ENCODE measurements around the gene C1orf105. TPM values are rescaled to one million over a fixed set of nuclear protein-coding genes. Genes with fewer than 3 reads are reported as not detected.

C1orf105 gene
- total and polyA plus RNA-seq, 2 of the 13 experiments (the other 11 are each of a cell fraction or from before 2014, with no cell fraction given), result 0.15 to 0.45 TPM

DNA sequence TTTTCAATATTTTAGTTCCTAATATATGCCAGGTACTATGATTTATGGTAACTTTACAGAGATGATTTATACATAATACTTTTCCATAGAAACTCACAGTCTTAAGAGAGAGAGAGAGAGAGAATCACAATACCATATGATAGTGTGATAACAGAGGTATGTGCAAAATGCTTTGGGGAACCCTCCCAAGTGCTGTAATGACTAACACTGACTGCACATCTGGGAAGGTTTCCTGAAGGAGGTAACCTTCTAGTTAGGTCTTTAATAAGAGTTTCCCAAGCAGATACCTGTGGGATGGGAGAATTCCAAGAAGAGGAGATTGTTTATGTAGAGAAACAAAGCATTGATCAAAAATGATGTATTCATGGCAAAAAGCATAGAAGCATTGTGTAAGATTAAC lies 58.0 kb downstream of the C1orf105 start (continued):
- TF ChIP-seq KDM4B (CRISPR knock-in tag; IDR thresholded peaks at IDR 0.05), result no peak

DNA sequence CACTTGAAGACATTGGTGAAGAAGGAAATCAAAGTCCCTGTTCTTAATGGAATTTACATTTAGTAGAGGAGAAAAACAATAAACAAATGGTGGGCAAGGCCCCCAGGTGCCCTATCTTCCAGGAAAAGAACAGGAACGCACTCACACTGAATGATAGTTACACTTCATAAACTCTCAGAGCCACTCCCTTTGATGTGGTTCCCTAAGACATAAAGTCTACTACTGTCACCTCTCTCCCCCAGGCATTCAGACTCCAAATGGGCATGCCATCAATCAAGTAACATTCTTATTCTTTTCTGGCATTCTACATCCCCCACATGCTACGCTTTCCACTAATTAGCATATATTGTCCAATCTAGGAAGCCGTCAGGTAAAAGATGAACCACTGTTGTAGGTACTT lies 59.9 kb downstream of the C1orf105 start:
- H4K20me1 ChIP-seq (ENCODE audit: insufficient read depth, low read length), result no peaks in the 10 kb centered on the region
- no peaks in the 10 kb centered on the region; a peak in 1 of 5 replicates for H3K27me3 ChIP-seq (ENCODE audit: control insufficient read depth in 1 of 2, insufficient read depth in 2 of 2, low read length in 2 of 2)
- no TSS peak for BruUV-seq (replicated peaks)
- no peak overlapping the region for H3K9ac ChIP-seq (ENCODE audit: insufficient read depth, low read depth, low read length)
- intact Hi-C loops (cut with micrococcal nuclease; ENCODE audit: unreplicated experiment) (no loop called here), in situ Hi-C loops (cut with HindIII; ENCODE audit: extremely low pct_ligation_motif_present, low pct_unique_long_range_greater_than_20kb) (no loop called here)
- TF ChIP-seq TEAD3 (CRISPR knock-in tag; optimal IDR thresholded peaks at IDR 0.05; ENCODE audit: borderline replicate concordance), result no peak
- no peak for TF ChIP-seq DMAP1 (CRISPR knock-in tag; IDR thresholded peaks at IDR 0.05)
- no peak for TF ChIP-seq ZSCAN20 (CRISPR knock-in tag; IDR thresholded peaks at IDR 0.05; ENCODE audit: borderline replicate concordance)
- TF ChIP-seq TMF1 (CRISPR knock-in tag; IDR thresholded peaks at IDR 0.05; ENCODE audit: low read depth), result no peak
- no peak for TF ChIP-seq ZNF556 (CRISPR knock-in tag; IDR thresholded peaks at IDR 0.05; ENCODE audit: borderline replicate concordance)
- no peak for TF ChIP-seq NR3C1 (CRISPR knock-in tag; IDR thresholded peaks at IDR 0.05)
- TF ChIP-seq ESRRA (CRISPR knock-in tag; IDR thresholded peaks at IDR 0.05; ENCODE audit: low read depth), result no peak
- TF ChIP-seq TSC22D2 (CRISPR knock-in tag; IDR thresholded peaks at IDR 0.05; ENCODE audit: borderline replicate concordance), result no peak
- TF ChIP-seq ATF6 (CRISPR knock-in tag; conservative IDR thresholded peaks at IDR 0.05), result no peak
- TF ChIP-seq MTF2 (CRISPR knock-in tag; IDR thresholded peaks at IDR 0.05; ENCODE audit: borderline replicate concordance), result no peak
- ChIA-PET POLR2A (interaction anchor here (1.9 kb wide), 1 partner anchor 30 kb away, joined by 6 read pairs; no protein-coding TSS in a partner anchor), CTCF (ENCODE audit: low intra/inter-chr PET ratio, low total read pairs) (no interaction called here)
- no peaks in the 10 kb centered on the region for H3K9me3 ChIP-seq (ENCODE audit: low read length)
- ATAC-seq (no peak), FAIRE-seq (no peak), DNase-seq (ENCODE audit: low spot score) (no peak)
- no peaks in the 10 kb centered on the region for H3K79me2 ChIP-seq (ENCODE audit: insufficient read depth, low read length)
- H3K27ac ChIP-seq (ENCODE audit: extremely low read length, insufficient read depth, low read length), result no peak overlapping the region
- H3K36me3 ChIP-seq (replicated peaks in 1 of 2; ENCODE audit: control insufficient read depth in 1 of 2, insufficient read depth in 2 of 2, low read length in 2 of 2), result no peaks in the 10 kb centered on the region
- H3K4me2 ChIP-seq (ENCODE audit: low read depth, low read length), result no peak overlapping the region
- H3K4me1 ChIP-seq (ENCODE audit: insufficient read depth, low read length), result peaks cover 29% of the 10 kb centered on the region
- no peak overlapping the region for H2AFZ ChIP-seq (ENCODE audit: low read length)
- no peak overlapping the region for H3K4me3 ChIP-seq (replicated peaks in 1 of 3; ENCODE audit: insufficient read depth in 1 of 3, low read depth in 2 of 3, low read length in 3 of 3)
- WGBS (ENCODE audit: low lambda C conversion rate), result 61% methylated on average over 3 of the region's 3 CpGs

Data from HepG2 (cell line).